WTC11 (cell line): ENCODE measurements around the gene CAMTA1. TPM values are rescaled to one million over a fixed set of nuclear protein-coding genes. Genes with fewer than 3 reads are reported as not detected.

Source experiments
- ATAC-seq: fragments of 200-7000 bp; cut with Tn5 transposase; 2 replicates; pipeline ENCODE4 v1.10.0; 2021; ENCODE audit warnings: mild to moderate bottlenecking, moderate library complexity
- CTCF ChIA-PET: fragments of 300-600 bp; sonication (Branson Sonifier 250); formaldehyde crosslinking; loops from one replicate; lab custom pipeline; 2021; ENCODE audit warnings: antibody characterized with exemption; lab: Charles Lee
- POLR2A ChIA-PET: fragments of 350-600 bp; sonication (Branson Sonifier 250); formaldehyde crosslinking; loops from one replicate; lab custom pipeline; 2021; ENCODE audit warnings: antibody characterized with exemption; lab: Charles Lee
- DNase-seq: peaks from one replicate; pipeline ENCODE4 v3.0.0; 2021; ENCODE audit warnings: low spot score
- H3K27ac Mint-ChIP-seq: 2 replicates; pipeline ENCODE4 v1.8.0; 2021; ENCODE audit warnings: mixed read lengths
- H3K27me3 Mint-ChIP-seq: 2 replicates; pipeline ENCODE4 v1.8.0; 2021; ENCODE audit warnings: low read depth, mild to moderate bottlenecking, moderate library complexity, mixed read lengths
- H3K36me3 Mint-ChIP-seq: 2 replicates; pipeline ENCODE4 v1.8.0; 2021; ENCODE audit warnings: mixed read lengths
- H3K4me1 Mint-ChIP-seq: 2 replicates; pipeline ENCODE4 v1.8.0; 2022; ENCODE audit warnings: mixed read lengths
- H3K4me3 Mint-ChIP-seq: 2 replicates; pipeline ENCODE4 v1.8.0; 2021; ENCODE audit warnings: mild to moderate bottlenecking, moderate library complexity, mixed read lengths
- H3K9me3 Mint-ChIP-seq: 2 replicates; pipeline ENCODE4 v1.8.0; 2021; ENCODE audit warnings: mixed read lengths
- CBFB ChIP-seq: sonication (generic); formaldehyde crosslinking; IDR thresholded peaks from 2 replicates; pipeline ENCODE4 v1.8.1; 2022; ENCODE audit warnings: mild to moderate bottlenecking, low read depth, missing genetic modification reagents
- ELF4 ChIP-seq: sonication (generic); formaldehyde crosslinking; IDR thresholded peaks from 2 replicates; pipeline ENCODE4 v1.8.1; 2022; ENCODE audit warnings: low read depth, mild to moderate bottlenecking, moderate library complexity, missing genetic modification reagents
- GTF2I ChIP-seq: fragments of 250-450 bp; sonication (Bioruptor Pico); conservative IDR thresholded peaks from 2 replicates; pipeline ENCODE4 v1.4.0; 2021; ENCODE audit warnings: mild to moderate bottlenecking
- HMGA2 ChIP-seq: fragments of 250-450 bp; sonication (Bioruptor Pico); IDR thresholded peaks from 2 replicates; pipeline ENCODE4 v1.4.0; 2021; ENCODE audit warnings: mild to moderate bottlenecking, moderate library complexity
- JUN ChIP-seq: sonication (generic); formaldehyde crosslinking; IDR thresholded peaks from 2 replicates; pipeline ENCODE4 v1.8.0; 2023; ENCODE audit warnings: mild to moderate bottlenecking, missing genetic modification reagents
- KAT7 ChIP-seq: sonication (generic); formaldehyde crosslinking; IDR thresholded peaks from 2 replicates; pipeline ENCODE4 v1.8.1; 2023; ENCODE audit warnings: missing genetic modification reagents, mild to moderate bottlenecking, borderline replicate concordance
- NR3C1 ChIP-seq: sonication (generic); formaldehyde crosslinking; conservative IDR thresholded peaks from 2 replicates; pipeline ENCODE4 v1.8.1; 2023; ENCODE audit warnings: low read depth, mild to moderate bottlenecking, missing genetic modification reagents
- SMAD3 ChIP-seq: sonication (generic); formaldehyde crosslinking; IDR thresholded peaks from 2 replicates; pipeline ENCODE4 v1.8.0; 2022; ENCODE audit warnings: missing genetic modification reagents, mild to moderate bottlenecking, borderline replicate concordance
- TP53 ChIP-seq: sonication (generic); formaldehyde crosslinking; IDR thresholded peaks from 2 replicates; pipeline ENCODE4 v1.8.1; 2023; ENCODE audit warnings: mild to moderate bottlenecking, missing genetic modification reagents
- ZBTB21 ChIP-seq: sonication (generic); formaldehyde crosslinking; IDR thresholded peaks from 2 replicates; pipeline ENCODE4 v1.8.1; 2023; ENCODE audit warnings: mild to moderate bottlenecking, missing genetic modification reagents, borderline replicate concordance
- ZNF232 ChIP-seq: sonication (generic); formaldehyde crosslinking; IDR thresholded peaks from 2 replicates; pipeline ENCODE4 v1.8.0; 2022; ENCODE audit warnings: mild to moderate bottlenecking, missing genetic modification reagents
- ZNF317 ChIP-seq: sonication (generic); formaldehyde crosslinking; IDR thresholded peaks from 2 replicates; pipeline ENCODE4 v1.8.1; 2023; ENCODE audit warnings: low read depth, mild to moderate bottlenecking, moderate library complexity, missing genetic modification reagents, borderline replicate concordance
- ZNF416 ChIP-seq: fragments of 250-450 bp; sonication (Bioruptor Pico); IDR thresholded peaks from 2 replicates; pipeline ENCODE4 v1.9.0; 2021; ENCODE audit warnings: mild to moderate bottlenecking, inconsistent platforms
- total RNA-seq: library from RNA; stranded (reverse); gene quantifications from 3 replicates; pipeline ENCODE4 v1.2.3, GENCODE V29; 2021
- TF ChIP-seq, protein P1 (sequence below): sonication (generic); formaldehyde crosslinking; IDR thresholded peaks from 2 replicates; pipeline ENCODE4 v1.8.0; 2022; ENCODE audit warnings: missing genetic modification reagents
- TF ChIP-seq, protein P2 (sequence below): sonication (generic); formaldehyde crosslinking; IDR thresholded peaks from 2 replicates; pipeline ENCODE4 v1.8.1; 2023; ENCODE audit warnings: mild to moderate bottlenecking, missing genetic modification reagents, moderate library complexity
- TF ChIP-seq, protein P3 (sequence below): sonication (generic); formaldehyde crosslinking; IDR thresholded peaks from 2 replicates; pipeline ENCODE4 v1.8.0; 2022; ENCODE audit warnings: mild to moderate bottlenecking, missing genetic modification reagents
- TF ChIP-seq, protein P4 (sequence below): sonication (generic); formaldehyde crosslinking; IDR thresholded peaks from 2 replicates; pipeline ENCODE4 v1.8.1; 2022; ENCODE audit warnings: missing genetic modification reagents, borderline replicate concordance
- TF ChIP-seq, protein P5 (sequence below): sonication (generic); formaldehyde crosslinking; IDR thresholded peaks from 2 replicates; pipeline ENCODE4 v1.8.0; 2022; ENCODE audit warnings: mild to moderate bottlenecking, missing genetic modification reagents
- TF ChIP-seq, protein P6 (sequence below): sonication (generic); formaldehyde crosslinking; IDR thresholded peaks from 2 replicates; pipeline ENCODE4 v1.8.1; 2022; ENCODE audit warnings: low read depth, missing genetic modification reagents, borderline replicate concordance

The CAMTA1 gene
- total RNA-seq, 1 experiment from 2014 or later: 86.4 TPM

DNA sequence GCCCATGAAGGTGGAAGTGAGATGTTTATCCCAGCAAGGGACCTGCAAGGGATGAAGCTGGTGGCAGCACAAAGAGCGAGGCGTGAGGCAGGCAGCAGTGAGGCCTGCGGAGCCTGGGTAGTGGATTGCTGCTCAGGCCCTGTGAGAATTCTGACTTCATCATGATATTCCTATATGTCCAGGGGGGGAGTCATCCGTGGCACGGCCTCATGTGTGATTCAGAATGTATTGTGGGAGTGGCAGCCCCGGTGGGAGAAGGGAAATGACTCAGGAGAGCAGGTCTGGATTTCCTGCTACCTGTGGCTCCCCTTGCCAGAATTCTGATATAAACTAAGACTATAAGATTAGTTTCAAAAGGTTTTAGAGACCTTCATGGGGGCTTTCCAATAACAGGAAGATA lies 240.9 kb downstream of the CAMTA1 start (continued):
- TF ChIP-seq, protein P1, sequence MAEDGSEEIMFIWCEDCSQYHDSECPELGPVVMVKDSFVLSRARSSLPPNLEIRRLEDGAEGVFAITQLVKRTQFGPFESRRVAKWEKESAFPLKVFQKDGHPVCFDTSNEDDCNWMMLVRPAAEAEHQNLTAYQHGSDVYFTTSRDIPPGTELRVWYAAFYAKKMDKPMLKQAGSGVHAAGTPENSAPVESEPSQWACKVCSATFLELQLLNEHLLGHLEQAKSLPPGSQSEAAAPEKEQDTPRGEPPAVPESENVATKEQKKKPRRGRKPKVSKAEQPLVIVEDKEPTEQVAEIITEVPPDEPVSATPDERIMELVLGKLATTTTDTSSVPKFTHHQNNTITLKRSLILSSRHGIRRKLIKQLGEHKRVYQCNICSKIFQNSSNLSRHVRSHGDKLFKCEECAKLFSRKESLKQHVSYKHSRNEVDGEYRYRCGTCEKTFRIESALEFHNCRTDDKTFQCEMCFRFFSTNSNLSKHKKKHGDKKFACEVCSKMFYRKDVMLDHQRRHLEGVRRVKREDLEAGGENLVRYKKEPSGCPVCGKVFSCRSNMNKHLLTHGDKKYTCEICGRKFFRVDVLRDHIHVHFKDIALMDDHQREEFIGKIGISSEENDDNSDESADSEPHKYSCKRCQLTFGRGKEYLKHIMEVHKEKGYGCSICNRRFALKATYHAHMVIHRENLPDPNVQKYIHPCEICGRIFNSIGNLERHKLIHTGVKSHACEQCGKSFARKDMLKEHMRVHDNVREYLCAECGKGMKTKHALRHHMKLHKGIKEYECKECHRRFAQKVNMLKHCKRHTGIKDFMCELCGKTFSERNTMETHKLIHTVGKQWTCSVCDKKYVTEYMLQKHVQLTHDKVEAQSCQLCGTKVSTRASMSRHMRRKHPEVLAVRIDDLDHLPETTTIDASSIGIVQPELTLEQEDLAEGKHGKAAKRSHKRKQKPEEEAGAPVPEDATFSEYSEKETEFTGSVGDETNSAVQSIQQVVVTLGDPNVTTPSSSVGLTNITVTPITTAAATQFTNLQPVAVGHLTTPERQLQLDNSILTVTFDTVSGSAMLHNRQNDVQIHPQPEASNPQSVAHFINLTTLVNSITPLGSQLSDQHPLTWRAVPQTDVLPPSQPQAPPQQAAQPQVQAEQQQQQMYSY: no peak
- TF ChIP-seq SMAD3 (CRISPR knock-in tag) (no peak), CBFB (CRISPR knock-in tag) (no peak), NR3C1 (CRISPR knock-in tag) (no peak), ZNF232 (no peak), JUN (CRISPR knock-in tag) (no peak), ELF4 (CRISPR knock-in tag) (no peak), HMGA2 (CRISPR knock-in tag) (no peak), KAT7 (no peak)
- TF ChIP-seq, protein P2, sequence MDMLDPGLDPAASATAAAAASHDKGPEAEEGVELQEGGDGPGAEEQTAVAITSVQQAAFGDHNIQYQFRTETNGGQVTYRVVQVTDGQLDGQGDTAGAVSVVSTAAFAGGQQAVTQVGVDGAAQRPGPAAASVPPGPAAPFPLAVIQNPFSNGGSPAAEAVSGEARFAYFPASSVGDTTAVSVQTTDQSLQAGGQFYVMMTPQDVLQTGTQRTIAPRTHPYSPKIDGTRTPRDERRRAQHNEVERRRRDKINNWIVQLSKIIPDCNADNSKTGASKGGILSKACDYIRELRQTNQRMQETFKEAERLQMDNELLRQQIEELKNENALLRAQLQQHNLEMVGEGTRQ: no peak
- TF ChIP-seq, protein P3, sequence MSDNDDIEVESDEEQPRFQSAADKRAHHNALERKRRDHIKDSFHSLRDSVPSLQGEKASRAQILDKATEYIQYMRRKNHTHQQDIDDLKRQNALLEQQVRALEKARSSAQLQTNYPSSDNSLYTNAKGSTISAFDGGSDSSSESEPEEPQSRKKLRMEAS: no peak
- TF ChIP-seq, protein P4, sequence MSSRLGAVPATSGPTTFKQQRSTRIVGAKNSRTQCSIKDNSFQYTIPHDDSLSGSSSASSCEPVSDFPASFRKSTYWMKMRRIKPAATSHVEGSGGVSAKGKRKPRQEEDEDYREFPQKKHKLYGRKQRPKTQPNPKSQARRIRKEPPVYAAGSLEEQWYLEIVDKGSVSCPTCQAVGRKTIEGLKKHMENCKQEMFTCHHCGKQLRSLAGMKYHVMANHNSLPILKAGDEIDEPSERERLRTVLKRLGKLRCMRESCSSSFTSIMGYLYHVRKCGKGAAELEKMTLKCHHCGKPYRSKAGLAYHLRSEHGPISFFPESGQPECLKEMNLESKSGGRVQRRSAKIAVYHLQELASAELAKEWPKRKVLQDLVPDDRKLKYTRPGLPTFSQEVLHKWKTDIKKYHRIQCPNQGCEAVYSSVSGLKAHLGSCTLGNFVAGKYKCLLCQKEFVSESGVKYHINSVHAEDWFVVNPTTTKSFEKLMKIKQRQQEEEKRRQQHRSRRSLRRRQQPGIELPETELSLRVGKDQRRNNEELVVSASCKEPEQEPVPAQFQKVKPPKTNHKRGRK (CRISPR knock-in tag): no peak

DNA sequence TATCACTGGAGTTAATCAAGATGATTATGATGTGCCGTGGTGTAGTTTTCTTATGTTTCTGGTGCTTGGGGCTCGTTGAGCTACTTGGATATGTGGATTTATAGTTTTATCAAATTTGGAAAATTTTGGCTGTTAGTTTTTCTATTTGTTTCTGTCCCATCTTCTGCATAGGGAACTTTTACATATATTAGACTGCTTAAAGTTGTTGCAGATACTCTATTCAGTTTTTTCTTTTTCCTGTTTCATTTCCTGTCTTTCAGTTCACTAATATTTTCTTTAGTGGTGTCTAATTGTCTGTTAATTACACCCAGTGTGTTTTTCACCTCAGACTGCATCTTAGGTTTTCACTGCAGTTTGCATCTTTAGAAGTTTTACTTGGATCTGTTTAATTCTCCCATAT lies 247.7 kb downstream of the CAMTA1 start:
- H3K27me3 Mint-ChIP-seq: no peaks in the 10 kb centered on the region; the same call in 1 of the 2 replicates
- peaks cover 22% of the 10 kb centered on the region for H3K9me3 Mint-ChIP-seq
- no peak for ATAC-seq
- TF ChIP-seq KAT7: no peak
- TF ChIP-seq TP53 (CRISPR knock-in tag): no peak
- TF ChIP-seq, protein P5, sequence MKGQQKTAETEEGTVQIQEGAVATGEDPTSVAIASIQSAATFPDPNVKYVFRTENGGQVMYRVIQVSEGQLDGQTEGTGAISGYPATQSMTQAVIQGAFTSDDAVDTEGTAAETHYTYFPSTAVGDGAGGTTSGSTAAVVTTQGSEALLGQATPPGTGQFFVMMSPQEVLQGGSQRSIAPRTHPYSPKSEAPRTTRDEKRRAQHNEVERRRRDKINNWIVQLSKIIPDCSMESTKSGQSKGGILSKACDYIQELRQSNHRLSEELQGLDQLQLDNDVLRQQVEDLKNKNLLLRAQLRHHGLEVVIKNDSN: no peak
- TF ChIP-seq ZNF416 (CRISPR knock-in tag): no peak
- no peak for TF ChIP-seq ZNF317 (CRISPR knock-in tag)
- TF ChIP-seq, protein P6, sequence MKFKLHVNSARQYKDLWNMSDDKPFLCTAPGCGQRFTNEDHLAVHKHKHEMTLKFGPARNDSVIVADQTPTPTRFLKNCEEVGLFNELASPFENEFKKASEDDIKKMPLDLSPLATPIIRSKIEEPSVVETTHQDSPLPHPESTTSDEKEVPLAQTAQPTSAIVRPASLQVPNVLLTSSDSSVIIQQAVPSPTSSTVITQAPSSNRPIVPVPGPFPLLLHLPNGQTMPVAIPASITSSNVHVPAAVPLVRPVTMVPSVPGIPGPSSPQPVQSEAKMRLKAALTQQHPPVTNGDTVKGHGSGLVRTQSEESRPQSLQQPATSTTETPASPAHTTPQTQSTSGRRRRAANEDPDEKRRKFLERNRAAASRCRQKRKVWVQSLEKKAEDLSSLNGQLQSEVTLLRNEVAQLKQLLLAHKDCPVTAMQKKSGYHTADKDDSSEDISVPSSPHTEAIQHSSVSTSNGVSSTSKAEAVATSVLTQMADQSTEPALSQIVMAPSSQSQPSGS (CRISPR knock-in tag): no peak
- TF ChIP-seq ZBTB21: no peak
- TF ChIP-seq GTF2I (CRISPR knock-in tag): no peak
- TF ChIP-seq, protein P4 (CRISPR knock-in tag): no peak
- H3K4me1 Mint-ChIP-seq: no peaks in the 10 kb centered on the region
- ChIA-PET POLR2A (no interaction called here), CTCF (interaction anchor here (1.0 kb wide), 1 partner anchor 10 kb away, joined by 3 read pairs; no protein-coding TSS in a partner anchor)
- no peak overlapping the region for H3K27ac Mint-ChIP-seq
- peaks cover 14% of the 10 kb centered on the region for H3K36me3 Mint-ChIP-seq
- no peak overlapping the region for H3K4me3 Mint-ChIP-seq
- DNase-seq: no peak
